HL-60 (cell line): Measurements from ENCODE around the gene TMCC3.

ENCODE experiments used
- DNase-seq, 2 experiments: peaks; one replicate each; pipeline ENCODE4 v3.0.0-alpha.2; 2010 to 2020; ENCODE audit warnings: low read depth in 1 of 2, low spot score in 1 of 2
- H3K27ac ChIP-seq: fragments of 250-450 bp; sonication (Bioruptor Pico); replicated peaks from 2 replicates; pipeline ENCODE4 v1.5.1; 2020; ENCODE audit warnings: mild to moderate bottlenecking, moderate library complexity
- H3K27me3 ChIP-seq: fragments of 250-450 bp; sonication (Bioruptor Pico); 2 replicates; pipeline ENCODE4 v1.5.1; 2021; ENCODE audit warnings: mild to moderate bottlenecking, moderate library complexity; ENCODE audit not compliant: insufficient read depth, poor library complexity, severe bottlenecking
- H3K4me3 ChIP-seq: replicated peaks from 2 replicates; pipeline ENCODE4 v1.5.1; 2011; ENCODE audit warnings: mild to moderate bottlenecking, control low read depth, low read length; ENCODE audit not compliant: insufficient read depth
- GABPA ChIP-seq: IDR thresholded peaks from 2 replicates; pipeline ENCODE4 v1.6.1; 2012; ENCODE audit warnings: low read depth
- POLR2AphosphoS5 ChIP-seq: IDR thresholded peaks from 2 replicates; pipeline ENCODE4 v1.6.1; 2012; ENCODE audit warnings: low read depth
- SPI1 ChIP-seq: IDR thresholded peaks from 2 replicates; pipeline ENCODE4 v1.6.1; 2012; ENCODE audit warnings: low read depth, mild to moderate bottlenecking, borderline replicate concordance
- TF ChIP-seq, protein P1 (sequence below): IDR thresholded peaks from 2 replicates; pipeline ENCODE4 v1.6.1; 2012; ENCODE audit warnings: low read depth; ENCODE audit not compliant: insufficient replicate concordance
- TF ChIP-seq, protein P2 (sequence below): IDR thresholded peaks from one replicate; pipeline ENCODE4 v1.5.1; 2011; ENCODE audit warnings: low read length, control low read depth, inconsistent platforms; ENCODE audit not compliant: insufficient read depth

The TMCC3 gene

DNA sequence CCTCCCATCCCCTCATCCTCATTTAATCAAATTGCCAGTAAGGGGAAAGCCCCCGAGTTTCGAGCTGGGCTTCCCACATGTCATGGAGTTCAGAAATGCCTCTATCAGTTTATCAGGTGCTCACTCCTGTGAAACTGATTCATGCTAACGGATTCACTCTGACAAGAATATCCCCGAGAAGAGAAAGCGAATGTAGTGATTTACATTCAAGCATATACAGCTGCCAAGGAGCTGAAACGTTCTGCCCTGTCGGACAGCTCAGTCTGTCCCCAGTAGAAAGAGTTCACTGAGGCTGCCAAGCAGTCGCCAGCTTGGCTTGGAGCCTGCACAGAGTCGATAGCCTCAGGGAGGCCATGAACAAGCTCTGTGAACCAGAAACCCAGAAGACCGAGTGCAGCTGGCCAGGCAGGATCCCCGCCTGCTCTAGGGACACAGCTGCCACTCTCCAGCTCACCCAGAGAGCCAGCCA is 88.4 kb downstream of the TMCC3 start:
- DNase-seq, result no peak
- Histone ChIP-seq H3K4me3 (no peak overlapping the region), H3K27ac (no peak overlapping the region), H3K27me3 (peaks cover 2% of the 10 kb centered on the region)
- TF ChIP-seq, protein P1, sequence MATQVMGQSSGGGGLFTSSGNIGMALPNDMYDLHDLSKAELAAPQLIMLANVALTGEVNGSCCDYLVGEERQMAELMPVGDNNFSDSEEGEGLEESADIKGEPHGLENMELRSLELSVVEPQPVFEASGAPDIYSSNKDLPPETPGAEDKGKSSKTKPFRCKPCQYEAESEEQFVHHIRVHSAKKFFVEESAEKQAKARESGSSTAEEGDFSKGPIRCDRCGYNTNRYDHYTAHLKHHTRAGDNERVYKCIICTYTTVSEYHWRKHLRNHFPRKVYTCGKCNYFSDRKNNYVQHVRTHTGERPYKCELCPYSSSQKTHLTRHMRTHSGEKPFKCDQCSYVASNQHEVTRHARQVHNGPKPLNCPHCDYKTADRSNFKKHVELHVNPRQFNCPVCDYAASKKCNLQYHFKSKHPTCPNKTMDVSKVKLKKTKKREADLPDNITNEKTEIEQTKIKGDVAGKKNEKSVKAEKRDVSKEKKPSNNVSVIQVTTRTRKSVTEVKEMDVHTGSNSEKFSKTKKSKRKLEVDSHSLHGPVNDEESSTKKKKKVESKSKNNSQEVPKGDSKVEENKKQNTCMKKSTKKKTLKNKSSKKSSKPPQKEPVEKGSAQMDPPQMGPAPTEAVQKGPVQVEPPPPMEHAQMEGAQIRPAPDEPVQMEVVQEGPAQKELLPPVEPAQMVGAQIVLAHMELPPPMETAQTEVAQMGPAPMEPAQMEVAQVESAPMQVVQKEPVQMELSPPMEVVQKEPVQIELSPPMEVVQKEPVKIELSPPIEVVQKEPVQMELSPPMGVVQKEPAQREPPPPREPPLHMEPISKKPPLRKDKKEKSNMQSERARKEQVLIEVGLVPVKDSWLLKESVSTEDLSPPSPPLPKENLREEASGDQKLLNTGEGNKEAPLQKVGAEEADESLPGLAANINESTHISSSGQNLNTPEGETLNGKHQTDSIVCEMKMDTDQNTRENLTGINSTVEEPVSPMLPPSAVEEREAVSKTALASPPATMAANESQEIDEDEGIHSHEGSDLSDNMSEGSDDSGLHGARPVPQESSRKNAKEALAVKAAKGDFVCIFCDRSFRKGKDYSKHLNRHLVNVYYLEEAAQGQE, result no peak
- TF ChIP-seq, protein P2, sequence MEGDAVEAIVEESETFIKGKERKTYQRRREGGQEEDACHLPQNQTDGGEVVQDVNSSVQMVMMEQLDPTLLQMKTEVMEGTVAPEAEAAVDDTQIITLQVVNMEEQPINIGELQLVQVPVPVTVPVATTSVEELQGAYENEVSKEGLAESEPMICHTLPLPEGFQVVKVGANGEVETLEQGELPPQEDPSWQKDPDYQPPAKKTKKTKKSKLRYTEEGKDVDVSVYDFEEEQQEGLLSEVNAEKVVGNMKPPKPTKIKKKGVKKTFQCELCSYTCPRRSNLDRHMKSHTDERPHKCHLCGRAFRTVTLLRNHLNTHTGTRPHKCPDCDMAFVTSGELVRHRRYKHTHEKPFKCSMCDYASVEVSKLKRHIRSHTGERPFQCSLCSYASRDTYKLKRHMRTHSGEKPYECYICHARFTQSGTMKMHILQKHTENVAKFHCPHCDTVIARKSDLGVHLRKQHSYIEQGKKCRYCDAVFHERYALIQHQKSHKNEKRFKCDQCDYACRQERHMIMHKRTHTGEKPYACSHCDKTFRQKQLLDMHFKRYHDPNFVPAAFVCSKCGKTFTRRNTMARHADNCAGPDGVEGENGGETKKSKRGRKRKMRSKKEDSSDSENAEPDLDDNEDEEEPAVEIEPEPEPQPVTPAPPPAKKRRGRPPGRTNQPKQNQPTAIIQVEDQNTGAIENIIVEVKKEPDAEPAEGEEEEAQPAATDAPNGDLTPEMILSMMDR, result no peak
- TF ChIP-seq GABPA (no peak), POLR2AphosphoS5 (no peak), SPI1 (no peak)

DNA sequence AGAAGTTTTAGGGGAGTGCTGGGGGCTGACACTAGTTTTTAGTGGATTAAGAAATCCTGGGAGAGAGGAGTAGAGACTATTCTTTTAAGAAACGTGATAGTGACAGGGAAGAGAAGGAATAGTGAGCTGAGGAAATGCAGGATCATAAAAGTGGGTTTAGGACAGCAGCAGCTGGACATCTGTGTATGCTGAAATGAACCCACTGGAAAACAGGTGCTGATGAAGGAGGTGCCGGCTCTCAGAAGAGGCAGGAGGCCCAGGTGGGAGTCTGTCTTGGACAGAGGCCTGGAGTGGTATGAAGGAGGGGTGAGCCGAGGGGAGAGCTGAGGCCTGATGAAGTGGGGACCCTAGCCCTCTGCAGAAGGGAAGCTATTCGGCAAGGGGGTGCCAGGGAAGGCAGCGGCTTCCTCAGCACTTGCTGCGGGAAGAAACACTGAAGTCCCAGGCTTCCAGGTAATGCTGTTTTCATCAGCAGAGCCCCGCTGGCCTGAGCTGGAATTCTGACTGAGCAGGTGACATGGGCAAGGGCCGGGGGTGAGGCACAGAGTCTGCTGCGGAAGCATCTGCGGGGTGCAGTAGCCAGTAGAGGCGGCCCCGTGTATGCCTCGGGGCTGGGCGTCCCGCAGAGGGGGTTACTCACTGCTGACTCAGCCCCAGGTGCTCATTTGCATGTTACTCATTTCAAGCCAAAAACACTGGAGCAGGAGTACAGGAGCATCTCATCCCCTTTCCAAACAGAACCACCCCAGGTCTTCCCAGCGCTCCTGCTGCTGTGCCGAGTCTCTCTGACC is 89.7 kb downstream of the TMCC3 start:
- no peak overlapping the region for H3K27ac ChIP-seq
- H3K4me3 ChIP-seq, result no peak overlapping the region
- no peak for DNase-seq
- no peak for TF ChIP-seq GABPA
- TF ChIP-seq, protein P2, result no peak
- TF ChIP-seq POLR2AphosphoS5, result no peak
- TF ChIP-seq, protein P1, result no peak
- H3K27me3 ChIP-seq, result peaks cover 2% of the 10 kb centered on the region

DNA sequence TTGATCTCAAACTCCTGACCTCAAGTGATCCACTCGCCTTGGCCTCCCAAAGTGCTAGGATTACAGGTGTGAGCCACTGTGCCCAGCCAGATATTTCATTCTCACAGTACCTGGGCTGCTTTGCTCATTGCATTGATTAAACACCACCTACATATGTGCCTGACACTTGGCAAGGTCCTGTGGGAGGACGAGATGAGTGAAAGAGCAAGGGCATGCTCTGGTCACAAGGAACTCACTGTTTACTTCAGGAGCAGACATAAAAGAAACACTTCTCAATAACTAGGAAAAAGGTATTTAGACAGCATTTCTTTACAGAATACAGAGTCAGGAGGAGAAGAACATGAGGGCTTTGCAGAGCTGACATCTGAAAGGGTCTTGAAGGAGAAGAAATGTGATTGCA is 91.7 kb downstream of the TMCC3 start:
- H3K27ac ChIP-seq, result no peak overlapping the region
- peaks cover 2% of the 10 kb centered on the region for H3K27me3 ChIP-seq
- no peak overlapping the region for H3K4me3 ChIP-seq
- no peak for DNase-seq
- TF ChIP-seq, protein P2, result no peak
- TF ChIP-seq POLR2AphosphoS5 (no peak), GABPA (no peak), SPI1 (no peak)
- TF ChIP-seq, protein P1, result no peak
